GM19467 (cell line): Measurements from ENCODE around the gene QPRT.
"Not testable (repeated sequence)": the region's sequence is repeated elsewhere in the genome, so short reads cannot be mapped to it uniquely, and the experiment has no call there.

Experiments
- ATAC-seq: cut with Tn5 transposase; IDR thresholded peaks from one replicate; pipeline ENCODE4 v1.9.1; 2021; ENCODE audit warnings: mild to moderate bottlenecking, moderate library complexity; ENCODE audit not compliant: unreplicated experiment

Gene QPRT

DNA sequence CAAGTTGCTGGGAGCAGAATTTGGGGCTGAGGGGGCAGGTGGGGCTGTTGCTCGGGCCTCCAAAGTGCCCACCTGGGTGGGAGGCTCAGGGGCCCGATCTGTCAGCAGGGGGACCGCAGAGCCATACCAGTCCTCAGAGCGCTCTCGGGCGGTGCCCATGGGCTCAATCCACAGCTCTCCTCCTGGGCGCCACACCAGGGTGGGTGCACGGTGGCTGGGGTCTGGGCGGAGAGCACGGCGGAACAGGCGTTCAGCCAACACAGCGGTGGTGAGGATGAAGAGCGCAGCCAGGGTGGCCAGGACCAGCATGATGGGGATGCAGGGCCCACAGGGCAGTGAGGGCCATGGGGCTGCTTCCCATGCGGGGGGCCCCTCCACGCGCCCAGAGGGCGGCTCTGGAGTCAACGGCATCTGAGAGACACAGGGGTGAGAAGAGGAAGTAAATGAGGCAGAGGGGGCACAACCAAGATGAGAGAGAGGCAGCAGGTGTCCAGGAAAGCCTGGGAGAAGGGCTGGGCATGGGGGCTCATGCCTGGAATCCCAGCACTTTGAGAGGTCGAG lies 65.6 kb downstream of the QPRT start:
- ATAC-seq: no peak

DNA sequence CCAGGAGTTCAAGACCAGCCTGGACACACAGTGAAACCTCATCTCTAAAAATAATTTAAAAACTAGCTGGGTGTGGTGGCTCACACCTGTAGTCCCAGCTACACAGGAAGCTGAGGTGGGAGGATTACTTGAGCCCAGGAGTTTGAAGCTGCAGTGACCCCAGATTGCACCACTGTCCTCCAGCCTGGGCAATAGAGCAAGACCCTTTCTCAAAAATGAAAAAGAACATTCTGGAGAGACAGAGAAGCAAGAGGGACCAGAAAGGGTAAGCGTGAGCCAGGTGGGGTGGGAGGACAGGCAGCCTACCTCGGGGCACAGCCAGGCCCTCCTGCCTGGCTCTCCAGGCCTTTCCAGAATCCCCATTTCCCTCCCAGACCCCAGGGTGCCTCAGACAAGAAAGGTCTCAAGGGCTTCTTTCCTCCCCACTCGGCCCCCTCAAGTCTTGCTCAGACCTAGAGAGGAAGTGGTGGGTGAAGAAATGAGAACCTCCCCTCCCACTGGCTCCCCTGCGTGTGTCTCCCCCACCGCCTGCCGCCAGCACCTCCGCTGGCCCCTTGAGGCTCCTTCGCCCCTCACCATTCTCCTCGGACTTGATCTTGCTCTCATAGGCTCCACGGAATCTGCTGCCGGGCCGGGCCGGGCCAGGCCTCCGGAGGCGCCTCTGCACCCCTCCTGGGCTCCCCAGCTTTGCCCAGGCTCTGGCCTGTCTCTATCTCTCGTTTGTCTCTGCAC lies 66.3 kb downstream of the QPRT start:
- peak; percentile 28 for ATAC-seq

DNA sequence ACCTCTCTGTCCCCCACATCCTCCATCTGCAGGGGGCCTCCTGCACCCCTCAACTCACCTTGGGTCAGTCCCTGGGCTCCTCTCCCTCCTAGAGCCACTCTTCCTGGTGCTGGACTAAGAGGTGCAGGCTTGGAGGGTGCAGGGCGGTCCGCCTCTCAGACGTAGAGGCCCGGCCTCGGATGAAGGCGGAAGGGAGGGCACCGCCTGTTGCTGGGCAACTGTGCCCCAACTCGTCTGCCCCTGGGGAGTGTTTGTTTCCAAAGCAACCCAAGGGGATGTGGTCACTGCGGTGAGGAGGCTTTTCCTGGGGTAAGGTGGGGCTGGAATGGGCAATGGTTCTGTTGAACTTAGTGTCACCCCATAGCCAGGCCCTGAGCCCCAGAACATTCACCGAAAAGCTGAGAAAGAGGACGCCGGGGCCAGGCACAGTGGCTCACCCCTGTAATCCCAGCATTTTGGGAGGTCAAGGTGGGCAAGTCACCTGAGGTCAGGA lies 66.9 kb downstream of the QPRT start, which contains the start of gene C16orf54:
Gene C16orf54, minus strand, starts transcription at position 138 of the 493 bp plus-strand sequence. CDS start 1,039 bp downstream, outside the sequence.
- peak; percentile 82 for ATAC-seq

DNA sequence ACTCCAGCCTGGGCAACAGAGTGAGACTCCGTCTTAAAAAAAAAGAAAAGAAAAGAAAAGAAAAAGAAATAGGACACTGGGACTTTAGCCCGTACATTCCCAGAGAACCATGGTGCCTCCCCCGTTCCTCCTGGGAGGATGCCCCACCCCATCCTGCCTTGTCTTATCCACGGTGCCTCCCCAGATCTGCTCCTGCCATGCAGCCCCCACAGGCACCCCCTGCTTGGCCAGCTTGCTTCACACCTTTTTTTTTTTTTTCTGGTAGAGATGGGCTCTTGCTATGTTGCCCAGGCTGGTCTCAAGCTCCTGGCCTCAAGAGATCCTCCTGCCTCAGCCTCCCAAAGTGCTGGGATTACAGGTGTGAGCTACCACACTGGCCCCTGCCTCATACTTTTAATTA lies 67.5 kb downstream of the QPRT start:
- ATAC-seq: not testable (repeated sequence)
